ENCODE results near the gene FADS6.

DNA sequence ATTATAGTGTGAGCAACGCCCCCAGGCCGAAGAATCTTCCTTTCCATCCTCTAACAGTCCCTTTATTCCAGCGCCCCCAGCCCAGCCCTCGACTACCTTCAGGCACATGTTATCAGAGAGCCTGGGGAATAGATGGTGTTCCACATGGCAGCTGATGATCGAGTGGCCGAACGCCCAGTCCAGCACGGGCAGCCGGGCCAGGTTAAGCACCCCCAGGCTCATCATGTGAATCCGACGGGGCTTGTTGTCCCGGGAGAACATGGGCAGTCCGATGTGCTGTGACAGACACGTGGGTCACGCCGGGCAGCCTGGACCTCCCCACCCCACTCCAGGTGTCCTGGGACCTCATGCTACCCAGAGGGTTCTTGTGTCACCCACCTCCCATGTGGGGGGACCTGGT lies 14.1 kb downstream of the FADS6 start:
- TF ChIP-seq, protein P1, sequence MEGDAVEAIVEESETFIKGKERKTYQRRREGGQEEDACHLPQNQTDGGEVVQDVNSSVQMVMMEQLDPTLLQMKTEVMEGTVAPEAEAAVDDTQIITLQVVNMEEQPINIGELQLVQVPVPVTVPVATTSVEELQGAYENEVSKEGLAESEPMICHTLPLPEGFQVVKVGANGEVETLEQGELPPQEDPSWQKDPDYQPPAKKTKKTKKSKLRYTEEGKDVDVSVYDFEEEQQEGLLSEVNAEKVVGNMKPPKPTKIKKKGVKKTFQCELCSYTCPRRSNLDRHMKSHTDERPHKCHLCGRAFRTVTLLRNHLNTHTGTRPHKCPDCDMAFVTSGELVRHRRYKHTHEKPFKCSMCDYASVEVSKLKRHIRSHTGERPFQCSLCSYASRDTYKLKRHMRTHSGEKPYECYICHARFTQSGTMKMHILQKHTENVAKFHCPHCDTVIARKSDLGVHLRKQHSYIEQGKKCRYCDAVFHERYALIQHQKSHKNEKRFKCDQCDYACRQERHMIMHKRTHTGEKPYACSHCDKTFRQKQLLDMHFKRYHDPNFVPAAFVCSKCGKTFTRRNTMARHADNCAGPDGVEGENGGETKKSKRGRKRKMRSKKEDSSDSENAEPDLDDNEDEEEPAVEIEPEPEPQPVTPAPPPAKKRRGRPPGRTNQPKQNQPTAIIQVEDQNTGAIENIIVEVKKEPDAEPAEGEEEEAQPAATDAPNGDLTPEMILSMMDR (IDR thresholded peaks at IDR 0.05), result no peak
- TF ChIP-seq ZFX (IDR thresholded peaks at IDR 0.05; ENCODE audit: borderline replicate concordance), result no peak
